Endothelial cell of umbilical vein (primary cell): Measurements from ENCODE around the gene SLC16A2. TPM values are rescaled to one million over a fixed set of nuclear protein-coding genes. Genes with fewer than 3 reads are reported as not detected.

Source experiments
- BruUV-seq: library from RNA; stranded (reverse); fragments of 400-500 nt; replicated peaks from 2 replicates; lab custom pipeline; 2021; lab: Mats Ljungman, UMichigan
- CTCF ChIA-PET: fragments of 300-600, 350-600 bp; sonication (Branson Sonifier 250); formaldehyde crosslinking; loops from one replicate; lab custom pipeline; 2021; ENCODE audit warnings: antibody characterized with exemption, inconsistent platforms; lab: Charles Lee
- POLR2A ChIA-PET: fragments of 300-600, 350-600 bp; sonication (Branson Sonifier 250); formaldehyde crosslinking; loops from one replicate; lab custom pipeline; 2021; ENCODE audit warnings: antibody characterized with exemption, inconsistent platforms; lab: Charles Lee
- DNase-seq: peaks from one replicate; pipeline ENCODE4 v3.0.0-alpha.2; 2011; ENCODE audit warnings: low read depth, low spot score
- FAIRE-seq: peaks from 2 replicates; lab custom pipeline; 2011; peaks lifted over from hg19 to GRCh38; lab: Jason Lieb, UNC
- H2AFZ ChIP-seq: 2 replicates; pipeline ENCODE4 v1.6.0; 2012; ENCODE audit warnings: low read depth, low read length, control low read depth, inconsistent platforms
- H3K27ac ChIP-seq: 2 replicates; pipeline ENCODE4 v1.5.1; 2011; ENCODE audit warnings: low read depth, mild to moderate bottlenecking, control low read depth, low read length, moderate library complexity; ENCODE audit not compliant: insufficient read depth
- H3K27me3 ChIP-seq, 2 experiments: 2 replicates each; pipeline versions ENCODE4 v1.6.0 to v1.6.1; 2011; ENCODE audit warnings: low read length in 2 of 2, mixed read lengths in 1 of 2; ENCODE audit not compliant: control insufficient read depth in 2 of 2, insufficient read depth in 2 of 2
- H3K36me3 ChIP-seq, 2 experiments: 2 replicates in 1 of 2; 3 replicates in 1 of 2; pipeline ENCODE4 v1.5.1; 2011; ENCODE audit warnings: low read length in 2 of 2, mild to moderate bottlenecking in 1 of 2, moderate library complexity in 1 of 2; ENCODE audit not compliant: control insufficient read depth in 2 of 2, insufficient read depth in 2 of 2; ENCODE audit errors: extremely low read depth in 1 of 2
- H3K4me1 ChIP-seq: 3 replicates; pipeline ENCODE4 v1.5.1; 2011; ENCODE audit warnings: mild to moderate bottlenecking, low read length; ENCODE audit not compliant: control insufficient read depth, insufficient read depth; ENCODE audit errors: extremely low read depth
- H3K4me2 ChIP-seq: 2 replicates; pipeline ENCODE4 v1.6.1; 2011; ENCODE audit warnings: low read length, control low read depth, mixed read lengths; ENCODE audit not compliant: insufficient read depth
- H3K4me3 ChIP-seq, 3 experiments: fragments of 200-600 bp in 1 of 3; sonication (generic), shearing (Covaris generic) in 1 of 3; replicated peaks in 1 of 3; 2 replicates each; pipeline ENCODE4 v1.5.1; 2011 to 2016; ENCODE audit warnings: control low read depth in 3 of 3, low read length in 3 of 3, mild to moderate bottlenecking in 2 of 3, inconsistent platforms in 1 of 3, low read depth in 1 of 3, moderate library complexity in 1 of 3; ENCODE audit not compliant: insufficient read depth in 1 of 3
- H3K79me2 ChIP-seq: 2 replicates; pipeline ENCODE4 v1.6.0; 2012; ENCODE audit warnings: low read length, inconsistent platforms; ENCODE audit not compliant: control insufficient read depth, insufficient read depth
- H3K9ac ChIP-seq: replicated peaks from 2 replicates; pipeline ENCODE3; 2011; ENCODE audit warnings: low read length, control low read depth; ENCODE audit not compliant: insufficient read depth; ENCODE audit errors: extremely low read depth
- H3K9me1 ChIP-seq: replicated peaks from 3 replicates; pipeline ENCODE4 v1.6.0; 2011; ENCODE audit warnings: mild to moderate bottlenecking, low read length; ENCODE audit not compliant: control insufficient read depth, insufficient read depth; ENCODE audit errors: extremely low read depth
- H3K9me3 ChIP-seq: replicated peaks from 2 replicates; pipeline ENCODE4 v1.5.1; 2012; ENCODE audit warnings: low read length, inconsistent platforms; ENCODE audit not compliant: control insufficient read depth, insufficient read depth
- H4K20me1 ChIP-seq: replicated peaks from 2 replicates; pipeline ENCODE3; 2011; ENCODE audit warnings: mild to moderate bottlenecking, low read length; ENCODE audit not compliant: control insufficient read depth, insufficient read depth; ENCODE audit errors: extremely low read depth
- EZH2 ChIP-seq: IDR thresholded peaks from 2 replicates; pipeline ENCODE4 v1.6.1; 2012; ENCODE audit warnings: borderline replicate concordance, low read depth, mild to moderate bottlenecking, moderate library complexity, low read length, inconsistent platforms; ENCODE audit not compliant: severe bottlenecking
- FOS ChIP-seq: IDR thresholded peaks from 2 replicates; pipeline ENCODE4 v1.6.1; 2011; ENCODE audit warnings: mild to moderate bottlenecking, low read length, moderate library complexity, borderline replicate concordance; ENCODE audit not compliant: insufficient read depth
- GATA2 ChIP-seq: IDR thresholded peaks from 2 replicates; pipeline ENCODE4 v1.7.0; 2011; ENCODE audit warnings: low read depth, mild to moderate bottlenecking, moderate library complexity, mixed read lengths, low read length; ENCODE audit not compliant: insufficient read length, insufficient read depth
- JUN ChIP-seq: IDR thresholded peaks from 2 replicates; pipeline ENCODE4 v1.6.1; 2011; ENCODE audit warnings: borderline replicate concordance, low read depth; ENCODE audit not compliant: insufficient read length, insufficient read depth
- MYC ChIP-seq: IDR thresholded peaks from one replicate; pipeline ENCODE4 v1.6.1; 2011; ENCODE audit warnings: mild to moderate bottlenecking, low read depth, low read length
- POLR2A ChIP-seq: IDR thresholded peaks from 2 replicates; pipeline ENCODE4 v1.6.1; 2012; ENCODE audit warnings: low read depth, mild to moderate bottlenecking, control low read depth, low read length
- POLR2AphosphoS5 ChIP-seq: IDR thresholded peaks from 2 replicates; pipeline ENCODE4 v1.6.1; 2012; ENCODE audit warnings: low read depth, mild to moderate bottlenecking, control low read depth, low read length, moderate library complexity; ENCODE audit not compliant: insufficient read depth
- dilution Hi-C: fragments of 300-500 bp; cut with MboI; formaldehyde crosslinking; loops from one replicate; pipeline ENCODE4 v1.15.0; 2019; ENCODE audit warnings: low sequenced_read_pairs; ENCODE audit not compliant: extremely low pct_ligation_motif_present
- intact Hi-C: fragments of 100-400 bp; cut with micrococcal nuclease; formaldehyde crosslinking; loops from one replicate; pipeline ENCODE4 v1.10.0; 2022
- polyA plus RNA-seq, 4 experiments: library from polyadenylated mRNA; depleted of rRNA in 3 of 4; stranded (reverse) in 3 of 4; unstranded in 1 of 4; fragments of >200 nt; gene quantifications; 2 replicates each; pipeline versions ENCODE4 v1.2.1 to v1.2.3, GENCODE V29; 2011 to 2012; ENCODE audit warnings: missing spikeins in 1 of 4
- total RNA-seq: library from RNA; stranded (reverse); gene quantifications from 2 replicates; pipeline ENCODE4 v1.2.3, GENCODE V29; 2021
- TF ChIP-seq, protein P1 (sequence below): IDR thresholded peaks from 2 replicates; pipeline ENCODE4 v1.6.1; 2011; ENCODE audit not compliant: insufficient read depth, insufficient read length
- TF ChIP-seq, protein P2 (sequence below), 2 donors: IDR thresholded peaks; 1 replicate in 1 of 2; 2 replicates in 1 of 2; pipeline ENCODE4 v1.5.1; 2011; ENCODE audit warnings: low read length in 2 of 2, mild to moderate bottlenecking in 2 of 2, moderate library complexity in 2 of 2, control low read depth in 1 of 2, inconsistent platforms in 1 of 2, low read depth in 1 of 2; ENCODE audit not compliant: insufficient read depth in 1 of 2; ENCODE audit errors: extremely low read depth in 1 of 2

Gene SLC16A2
- total and polyA plus RNA-seq, 2 donors (not counting 3 experiments of a cell fraction or from before 2014, with no cell fraction given), result 3.1 to 3.6 TPM

DNA sequence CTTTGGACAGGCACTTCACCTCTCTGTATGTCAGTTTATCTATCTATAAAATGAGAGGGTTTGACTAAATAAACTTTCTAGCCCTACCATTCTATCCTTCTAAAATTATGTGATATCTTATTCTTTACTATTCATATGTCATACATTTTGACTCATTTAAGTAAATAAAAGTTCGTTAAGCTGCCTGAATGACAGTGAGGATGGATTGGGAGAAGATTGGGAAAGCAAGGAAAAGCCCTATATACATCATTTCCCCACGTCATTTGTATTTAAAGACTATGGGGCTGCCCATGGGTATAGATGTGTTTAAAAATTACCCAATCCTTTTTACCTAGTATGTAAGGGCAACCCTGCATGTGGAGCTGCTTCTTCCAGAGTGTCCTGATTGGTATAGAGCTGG lies 5.3 kb downstream of the SLC16A2 start:
- Histone ChIP-seq H2AFZ (no peak overlapping the region), H3K27me3 (no peaks in the 10 kb centered on the region), H3K9me3 (no peaks in the 10 kb centered on the region), H3K27ac (no peak overlapping the region), H3K4me2 (no peak overlapping the region), H3K9ac (no peak overlapping the region), H3K9me1 (no peaks in the 10 kb centered on the region), H3K36me3 (no peaks in the 10 kb centered on the region), H3K4me1 (no peaks in the 10 kb centered on the region), H3K4me3 (no peak overlapping the region), H3K79me2 (no peaks in the 10 kb centered on the region), H4K20me1 (no peaks in the 10 kb centered on the region)
- CTCF ChIA-PET, result no interaction called here
- DNase-seq (no peak), FAIRE-seq (no peak)
- TF ChIP-seq, protein P1, sequence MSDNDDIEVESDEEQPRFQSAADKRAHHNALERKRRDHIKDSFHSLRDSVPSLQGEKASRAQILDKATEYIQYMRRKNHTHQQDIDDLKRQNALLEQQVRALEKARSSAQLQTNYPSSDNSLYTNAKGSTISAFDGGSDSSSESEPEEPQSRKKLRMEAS, result no peak
- TF ChIP-seq, protein P2, sequence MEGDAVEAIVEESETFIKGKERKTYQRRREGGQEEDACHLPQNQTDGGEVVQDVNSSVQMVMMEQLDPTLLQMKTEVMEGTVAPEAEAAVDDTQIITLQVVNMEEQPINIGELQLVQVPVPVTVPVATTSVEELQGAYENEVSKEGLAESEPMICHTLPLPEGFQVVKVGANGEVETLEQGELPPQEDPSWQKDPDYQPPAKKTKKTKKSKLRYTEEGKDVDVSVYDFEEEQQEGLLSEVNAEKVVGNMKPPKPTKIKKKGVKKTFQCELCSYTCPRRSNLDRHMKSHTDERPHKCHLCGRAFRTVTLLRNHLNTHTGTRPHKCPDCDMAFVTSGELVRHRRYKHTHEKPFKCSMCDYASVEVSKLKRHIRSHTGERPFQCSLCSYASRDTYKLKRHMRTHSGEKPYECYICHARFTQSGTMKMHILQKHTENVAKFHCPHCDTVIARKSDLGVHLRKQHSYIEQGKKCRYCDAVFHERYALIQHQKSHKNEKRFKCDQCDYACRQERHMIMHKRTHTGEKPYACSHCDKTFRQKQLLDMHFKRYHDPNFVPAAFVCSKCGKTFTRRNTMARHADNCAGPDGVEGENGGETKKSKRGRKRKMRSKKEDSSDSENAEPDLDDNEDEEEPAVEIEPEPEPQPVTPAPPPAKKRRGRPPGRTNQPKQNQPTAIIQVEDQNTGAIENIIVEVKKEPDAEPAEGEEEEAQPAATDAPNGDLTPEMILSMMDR (IDR thresholded peaks at IDR 0.05; ENCODE audit: extremely low read depth in 1 of 2, insufficient read depth in 1 of 2, low read depth in 1 of 2, low read length in 2 of 2), result no peak
- TF ChIP-seq FOS, result no peak
- dilution Hi-C loops, result no loop called here
- POLR2A ChIA-PET, result no interaction called here
- intact Hi-C loops, result no loop called here
- BruUV-seq, result no TSS peak

DNA sequence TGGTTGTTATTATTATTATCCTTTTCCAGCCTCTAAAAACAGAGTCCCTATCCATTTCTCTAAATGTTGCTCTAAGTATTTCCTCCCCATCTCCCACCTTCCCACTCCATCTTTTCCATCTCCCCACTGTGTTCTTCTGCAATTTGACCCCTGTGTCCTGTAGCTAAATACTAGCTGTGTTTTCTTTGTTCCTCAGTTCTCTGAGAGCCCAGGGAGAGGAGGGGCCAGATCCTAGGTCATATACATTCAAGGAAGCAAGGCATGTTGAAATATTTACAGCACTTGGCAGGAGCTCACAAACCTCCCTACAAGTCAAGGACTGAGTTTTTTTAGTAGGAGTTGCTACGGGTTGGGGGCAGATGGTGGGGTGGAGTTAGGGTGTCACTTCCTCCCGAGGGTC lies 10.5 kb downstream of the SLC16A2 start:
- FAIRE-seq, result no peak
- no peaks in the 10 kb centered on the region for H3K9me3 ChIP-seq
- no peak overlapping the region for H2AFZ ChIP-seq
- dilution Hi-C loops (no loop called here), intact Hi-C loops (no loop called here)
- CTCF ChIA-PET, result no interaction called here
- H3K9ac ChIP-seq, result no peak overlapping the region
- H3K79me2 ChIP-seq, result no peaks in the 10 kb centered on the region
- H3K4me1 ChIP-seq, result no peaks in the 10 kb centered on the region
- no peaks in the 10 kb centered on the region for H3K9me1 ChIP-seq
- POLR2A ChIA-PET, result no interaction called here
- H4K20me1 ChIP-seq, result no peaks in the 10 kb centered on the region
- no peak overlapping the region for H3K4me2 ChIP-seq
- H3K27ac ChIP-seq, result no peak overlapping the region
- DNase-seq, result no peak
- H3K4me3 ChIP-seq, result no peak overlapping the region
- H3K27me3 ChIP-seq, result no peaks in the 10 kb centered on the region
- H3K36me3 ChIP-seq, result no peaks in the 10 kb centered on the region
- BruUV-seq, result no TSS peak
- no peak for TF ChIP-seq EZH2
- no peak for TF ChIP-seq POLR2AphosphoS5
- TF ChIP-seq, protein P2 (IDR thresholded peaks at IDR 0.05; ENCODE audit: extremely low read depth in 1 of 2, insufficient read depth in 1 of 2, low read depth in 1 of 2, low read length in 2 of 2), result no peak
- TF ChIP-seq MYC, result no peak
- TF ChIP-seq, protein P1, result no peak
- TF ChIP-seq JUN, result no peak
- no peak for TF ChIP-seq POLR2A
- TF ChIP-seq GATA2, result no peak
- TF ChIP-seq FOS, result no peak
